GM08714 (cell line): ENCODE results near the gene XPC.

Experiments
- H3K4me3 ChIP-seq: fragments of 200-500 bp; sonication (Bioruptor generic); 2 replicates; pipeline ENCODE4 v1.5.1; 2014; ENCODE audit warnings: mild to moderate bottlenecking, low read length, inconsistent platforms
- ZNF274 ChIP-seq: IDR thresholded peaks from 2 replicates; pipeline ENCODE4 v1.6.1; 2012; ENCODE audit warnings: mild to moderate bottlenecking, low read depth, low read length

The XPC gene

GRCh38 chr3:14169871-14170270 lies 8.5 kb downstream of the XPC start:
- TF ChIP-seq ZNF274, result no peak
- H3K4me3 ChIP-seq, result no peak overlapping the region

GRCh38 chr3:14169435-14169834 lies 9.0 kb downstream of the XPC start:
- no peak for TF ChIP-seq ZNF274
- H3K4me3 ChIP-seq, result no peak overlapping the region

- H3K4me3 ChIP-seq, result no peak overlapping the region
- TF ChIP-seq ZNF274, result no peak
These were observed 11.4 kb downstream of the XPC start for GRCh38 chr3:14166877-14167603.

GRCh38 chr3:14162178-14162577 lies 16.2 kb downstream of the XPC start:
- TF ChIP-seq ZNF274, result no peak

GRCh38 chr3:14161282-14161681 lies 17.1 kb downstream of the XPC start:
- TF ChIP-seq ZNF274, result no peak
- no peak overlapping the region for H3K4me3 ChIP-seq

More at GRCh38 chr3:14162178-14162577, 16.2 kb downstream of the XPC start:
- no peak overlapping the region for H3K4me3 ChIP-seq

GRCh38 chr3:14159426-14159825 lies 19.0 kb downstream of the XPC start:
- no peak for TF ChIP-seq ZNF274
- no peak overlapping the region for H3K4me3 ChIP-seq

- no peak overlapping the region for H3K4me3 ChIP-seq
- TF ChIP-seq ZNF274, result no peak
These were observed 20.0 kb downstream of the XPC start for GRCh38 chr3:14158370-14158769.

DNA sequence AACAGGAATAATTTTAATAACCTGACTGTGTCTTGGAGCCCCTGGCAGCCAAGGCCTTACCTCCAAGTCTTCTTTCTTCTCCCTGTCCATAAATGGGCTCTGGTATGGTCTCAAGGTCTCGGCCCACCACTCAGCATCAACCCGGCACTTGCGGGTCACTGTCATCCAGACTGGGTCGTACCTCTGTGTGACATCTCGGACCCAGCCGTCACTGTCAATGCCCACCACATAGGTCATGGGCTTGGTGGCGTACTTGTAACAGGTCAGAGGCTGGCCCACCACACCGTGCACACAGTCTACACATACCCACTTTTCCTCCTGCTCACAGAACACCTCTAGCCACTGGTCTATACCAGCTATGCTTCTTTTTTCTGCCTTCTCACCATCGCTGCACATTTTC lies 20.4 kb downstream of the XPC start:
- no peak overlapping the region for H3K4me3 ChIP-seq
- no peak for TF ChIP-seq ZNF274

DNA sequence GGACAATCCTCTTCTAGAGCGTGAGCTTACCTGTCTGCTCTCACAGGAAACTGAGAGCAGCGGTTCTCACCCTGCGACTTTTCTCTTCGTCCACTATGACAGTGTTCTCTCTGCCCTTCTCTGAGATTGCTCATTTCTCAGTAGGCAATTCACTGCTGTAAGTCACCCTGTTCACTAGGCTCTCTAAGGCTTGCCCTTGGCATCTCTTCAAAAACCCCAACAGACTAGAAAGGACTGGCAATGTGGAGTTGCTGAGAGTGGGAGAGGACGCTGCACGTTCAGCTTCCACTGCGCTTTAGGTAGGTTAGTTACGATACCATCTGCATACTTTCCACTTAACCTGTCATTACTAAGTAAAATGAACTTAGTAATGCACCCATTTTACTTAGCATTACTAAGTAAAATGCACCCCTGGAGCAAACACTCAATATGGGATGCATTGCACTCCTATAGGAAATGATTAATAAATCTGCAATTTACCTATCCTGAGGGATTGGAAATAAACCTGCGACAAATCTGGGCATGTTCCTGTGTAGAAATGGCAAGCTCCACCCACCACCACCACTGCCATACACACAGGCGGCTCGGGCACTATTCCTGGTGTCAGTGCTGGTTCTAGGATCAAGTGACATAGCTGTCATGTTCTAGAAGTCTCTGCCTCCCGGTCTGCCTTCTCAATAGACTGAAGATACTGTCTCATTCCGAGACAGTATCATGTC lies 21.4 kb downstream of the XPC start:
- H3K4me3 ChIP-seq, result no peak overlapping the region
- no peak for TF ChIP-seq ZNF274

- H3K4me3 ChIP-seq, result no peak overlapping the region
- TF ChIP-seq ZNF274, result no peak
These were observed 22.2 kb downstream of the XPC start for GRCh38 chr3:14156201-14156600.

DNA sequence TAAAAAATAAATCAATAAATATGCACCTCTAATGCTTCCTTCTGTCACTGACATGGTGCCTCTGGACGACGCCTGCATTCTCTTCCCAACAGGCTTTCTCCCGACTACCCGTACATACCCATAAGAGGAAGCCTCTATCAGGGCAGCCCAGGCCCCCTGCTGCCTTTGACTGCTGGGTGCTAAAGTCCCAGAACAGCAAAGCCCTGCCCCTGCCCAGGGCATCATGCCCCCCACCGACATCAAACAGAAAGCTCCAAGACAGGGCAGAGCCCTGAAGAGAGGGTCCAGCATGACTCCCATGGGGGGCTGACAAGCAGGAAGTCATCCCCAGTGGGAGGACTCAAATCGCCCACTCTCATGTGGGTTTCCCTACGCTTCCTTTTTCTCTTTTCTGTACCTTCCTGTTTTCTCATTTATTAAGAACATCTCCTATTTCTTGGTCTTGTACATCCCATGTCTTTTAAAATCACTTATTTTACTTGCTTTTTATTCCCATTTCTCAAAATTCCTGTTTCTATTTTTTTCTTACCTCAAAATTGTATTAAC lies 23.4 kb downstream of the XPC start:
- no peak overlapping the region for H3K4me3 ChIP-seq
- no peak for TF ChIP-seq ZNF274

DNA sequence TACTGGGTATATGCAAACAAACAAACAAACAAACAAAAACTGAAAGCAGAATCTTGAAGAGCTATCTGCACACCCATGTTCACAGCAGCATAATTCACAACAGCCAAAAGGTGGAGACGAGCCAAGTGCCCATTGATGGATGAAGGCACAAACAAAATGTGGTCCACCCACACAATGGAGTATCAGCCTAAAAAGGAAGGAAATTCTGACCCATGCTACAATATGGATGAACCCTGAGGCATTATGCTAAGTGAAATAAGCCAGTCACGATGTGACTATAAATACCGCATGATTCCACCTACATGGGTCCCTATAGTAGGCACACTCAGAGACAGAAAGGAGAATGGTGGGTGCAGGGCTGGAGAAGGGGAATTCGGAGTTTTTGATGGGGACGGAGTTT lies 24.1 kb downstream of the XPC start:
- H3K4me3 ChIP-seq, result no peak overlapping the region
- no peak for TF ChIP-seq ZNF274

GRCh38 chr3:14153663-14154062 lies 24.7 kb downstream of the XPC start:
- no peak for TF ChIP-seq ZNF274
- no peak overlapping the region for H3K4me3 ChIP-seq

DNA sequence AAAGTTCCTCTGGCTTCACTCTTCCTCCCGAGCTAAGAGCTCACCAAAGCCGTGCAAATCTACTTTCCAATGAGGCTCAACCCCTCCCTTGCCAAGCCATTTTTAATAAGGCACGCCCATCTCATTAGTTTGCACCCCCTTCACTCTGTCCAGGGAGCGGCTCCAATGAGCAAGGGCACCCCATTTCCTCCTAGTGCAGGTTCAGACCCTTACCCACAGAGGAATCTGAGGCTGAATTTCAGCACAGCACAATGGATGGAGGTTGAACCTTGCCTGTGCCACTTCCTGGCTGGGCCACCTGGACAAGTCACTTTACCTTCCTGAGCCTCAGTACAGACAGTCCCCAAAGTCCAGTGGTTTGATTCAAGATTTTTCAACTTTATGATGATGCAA lies 25.4 kb downstream of the XPC start:
- no peak for TF ChIP-seq ZNF274
- no peak overlapping the region for H3K4me3 ChIP-seq
